ENCODE measurements around the gene MRPS5.
A peak's percentile ranks its signal among the peaks of the same experiment; 100 is the strongest.
"Not testable (repeated sequence)": the region's sequence is repeated elsewhere in the genome, so short reads cannot be mapped to it uniquely, and the experiment has no call there.

Gene MRPS5

GRCh38 chr2:95121407-95122196 lies at the start of gene MRPS5:
MRPS5 (minus strand) TSS chr2:95121808; CDS start chr2:95121791, 17 bp downstream.
- peak; percentile 78 for DNase-seq (ENCODE audit: low spot score)

GRCh38 chr2:95166065-95166763 lies 44.6 kb upstream of the MRPS5 start:
- DNase-seq (ENCODE audit: low spot score): peak; percentile 26

GRCh38 chr2:95165371-95166064 lies 43.9 kb upstream of the MRPS5 start, which contains the start of gene ZNF2:
ZNF2 (plus strand) TSS chr2:95165809; CDS start chr2:95176227, 10,418 bp downstream.
- peak; percentile 97 for DNase-seq (ENCODE audit: low spot score)

GRCh38 chr2:95165030-95165370 lies 43.4 kb upstream of the MRPS5 start:
- DNase-seq (ENCODE audit: low spot score): no peak

GRCh38 chr2:95159690-95160449 lies 38.3 kb upstream of the MRPS5 start, which contains the start of gene ZNF514:
ZNF514 (minus strand) TSS chr2:95159848; CDS start chr2:95153253, 6,595 bp downstream.
- DNase-seq (ENCODE audit: low spot score): peak; percentile 78

GRCh38 chr2:95158891-95159619 lies 37.4 kb upstream of the MRPS5 start:
- peak; percentile 52 for DNase-seq (ENCODE audit: low spot score)

GRCh38 chr2:95158441-95158840 lies 36.8 kb upstream of the MRPS5 start:
- DNase-seq (ENCODE audit: low spot score): no peak

GRCh38 chr2:95149397-95149984 lies 27.9 kb upstream of the MRPS5 start:
- DNase-seq (ENCODE audit: low spot score): no peak

GRCh38 chr2:95143838-95144237 lies 22.2 kb upstream of the MRPS5 start:
- DNase-seq (ENCODE audit: low spot score): no peak

- no peak for DNase-seq (ENCODE audit: low spot score)
Observed at GRCh38 chr2:95138702-95139101, 17.1 kb upstream of the MRPS5 start.

GRCh38 chr2:95122197-95122551 lies 566 bp upstream of the MRPS5 start:
- DNase-seq (ENCODE audit: low spot score): no peak

GRCh38 chr2:95121093-95121406 lies 558 bp downstream of the MRPS5 start:
- DNase-seq (ENCODE audit: low spot score): no peak

- peak; percentile 69 for DNase-seq (ENCODE audit: low spot score)
Observed at GRCh38 chr2:95115418-95115817, 6.2 kb downstream of the MRPS5 start.

GRCh38 chr2:95113464-95113863 lies 8.1 kb downstream of the MRPS5 start:
- DNase-seq (ENCODE audit: low spot score): no peak

GRCh38 chr2:95110395-95110794 lies 11.2 kb downstream of the MRPS5 start:
- DNase-seq (ENCODE audit: low spot score): no peak

GRCh38 chr2:95109260-95109659 lies 12.3 kb downstream of the MRPS5 start:
- DNase-seq (ENCODE audit: low spot score): no peak

GRCh38 chr2:95106081-95106480 lies 15.5 kb downstream of the MRPS5 start:
- no peak for DNase-seq (ENCODE audit: low spot score)

- DNase-seq (ENCODE audit: low spot score): no peak
Observed at GRCh38 chr2:95104606-95105005, 17.0 kb downstream of the MRPS5 start.

- DNase-seq (ENCODE audit: low spot score): no peak
Observed at GRCh38 chr2:95099910-95100309, 21.7 kb downstream of the MRPS5 start.

- not testable (repeated sequence) for DNase-seq (ENCODE audit: low spot score)
Observed at GRCh38 chr2:95098273-95098672, 23.3 kb downstream of the MRPS5 start.

All from SW480 (cell line).